Mesenchymal stem cell (in vitro differentiated cells and primary cell): ENCODE results near the gene IFNLR1.

ENCODE experiments used
- DNase-seq: peaks from one replicate; pipeline ENCODE4 v3.0.0-alpha.2; 2013
- H2AFZ ChIP-seq: one replicate; pipeline ENCODE4 v1.6.1; 2013; ENCODE audit warnings: low read depth, mild to moderate bottlenecking, control low read depth, inconsistent platforms, low read length, moderate library complexity
- H2AK5ac ChIP-seq: 2 replicates; pipeline ENCODE4 v1.6.1; 2013; ENCODE audit warnings: low read length, moderate library complexity, mild to moderate bottlenecking, inconsistent platforms; ENCODE audit not compliant: severe bottlenecking
- H2BK120ac ChIP-seq: one replicate; pipeline ENCODE4 v1.6.1; 2013; ENCODE audit warnings: low read depth, mild to moderate bottlenecking, inconsistent platforms, low read length, moderate library complexity
- H2BK12ac ChIP-seq, 2 experiments: one replicate each; pipeline ENCODE4 v1.6.1; 2013; ENCODE audit warnings: inconsistent platforms in 2 of 2, low read length in 2 of 2, mild to moderate bottlenecking in 2 of 2, moderate library complexity in 2 of 2, control low read depth in 1 of 2
- H2BK15ac ChIP-seq: one replicate; pipeline ENCODE4 v1.6.1; 2013; ENCODE audit warnings: mild to moderate bottlenecking, low read depth, inconsistent platforms; ENCODE audit not compliant: poor library complexity, severe bottlenecking
- H2BK5ac ChIP-seq: 2 replicates; pipeline ENCODE4 v1.6.1; 2013; ENCODE audit warnings: low read depth, mild to moderate bottlenecking, low read length, control low read depth, inconsistent platforms; ENCODE audit not compliant: poor library complexity, severe bottlenecking
- H3K14ac ChIP-seq, 2 experiments: one replicate each; pipeline ENCODE4 v1.6.1; 2013; ENCODE audit warnings: inconsistent platforms in 2 of 2, low read length in 2 of 2, control low read depth in 1 of 2, mild to moderate bottlenecking in 1 of 2, moderate library complexity in 1 of 2
- H3K18ac ChIP-seq, 2 experiments: one replicate each; pipeline ENCODE4 v1.6.1; 2013; ENCODE audit warnings: inconsistent platforms in 2 of 2, low read length in 2 of 2, control low read depth in 1 of 2, low read depth in 1 of 2, mild to moderate bottlenecking in 1 of 2
- H3K23ac ChIP-seq, 2 experiments: one replicate each; pipeline ENCODE4 v1.6.1; 2013; ENCODE audit warnings: inconsistent platforms in 2 of 2, low read length in 2 of 2, mild to moderate bottlenecking in 2 of 2, moderate library complexity in 2 of 2, control low read depth in 1 of 2
- H3K27ac ChIP-seq: 2 replicates; pipeline ENCODE4 v1.5.1; 2013; ENCODE audit warnings: mild to moderate bottlenecking, moderate library complexity, low read length, control low read depth, inconsistent platforms; ENCODE audit not compliant: poor library complexity, severe bottlenecking
- H3K27me3 ChIP-seq, 2 experiments: 2 replicates each; pipeline versions ENCODE4 v1.6.1 to v1.7.0; 2013; ENCODE audit warnings: low read length in 2 of 2, mild to moderate bottlenecking in 2 of 2, moderate library complexity in 2 of 2, control low read depth in 1 of 2, inconsistent platforms in 1 of 2; ENCODE audit not compliant: control insufficient read depth in 1 of 2, insufficient read depth in 1 of 2
- H3K36me3 ChIP-seq, 2 experiments: 2 replicates each; pipeline versions ENCODE4 v1.6.1 to v1.7.0; 2013; ENCODE audit warnings: low read length in 2 of 2, control low read depth in 1 of 2, inconsistent platforms in 1 of 2, low read depth in 1 of 2, mild to moderate bottlenecking in 1 of 2; ENCODE audit not compliant: insufficient read depth in 2 of 2, control insufficient read depth in 1 of 2
- H3K4ac ChIP-seq, 2 experiments: one replicate each; pipeline ENCODE4 v1.6.1; 2013; ENCODE audit warnings: inconsistent platforms in 2 of 2, low read length in 2 of 2, mild to moderate bottlenecking in 2 of 2, moderate library complexity in 2 of 2, control low read depth in 1 of 2, low read depth in 1 of 2
- H3K4me1 ChIP-seq: 2 replicates; pipeline ENCODE4 v1.6.1; 2013; ENCODE audit warnings: low read depth, low read length, control low read depth; ENCODE audit not compliant: control insufficient read depth, insufficient read depth
- H3K4me2 ChIP-seq: 2 replicates; pipeline ENCODE4 v1.6.1; 2013; ENCODE audit warnings: low read length, mild to moderate bottlenecking, inconsistent platforms; ENCODE audit not compliant: poor library complexity, severe bottlenecking
- H3K4me3 ChIP-seq, 2 experiments: 2 replicates each; pipeline versions ENCODE4 v1.5.1 to v1.7.0; 2013; ENCODE audit warnings: low read length in 2 of 2, mild to moderate bottlenecking in 2 of 2, control low read depth in 1 of 2, low read depth in 1 of 2; ENCODE audit not compliant: insufficient read depth in 1 of 2
- H3K79me1 ChIP-seq: replicated peaks from 2 replicates; pipeline ENCODE4 v1.6.1; 2013; ENCODE audit warnings: mild to moderate bottlenecking, control low read depth, low read length, inconsistent platforms; ENCODE audit not compliant: poor library complexity, severe bottlenecking
- H3K9ac ChIP-seq: 2 replicates; pipeline ENCODE4 v1.7.0; 2013; ENCODE audit warnings: mild to moderate bottlenecking, low read length, moderate library complexity
- H3K9me3 ChIP-seq: 2 replicates; pipeline ENCODE4 v1.7.0; 2013; ENCODE audit warnings: mild to moderate bottlenecking, low read length; ENCODE audit not compliant: control insufficient read depth
- H4K8ac ChIP-seq: one replicate; pipeline ENCODE4 v1.6.1; 2013; ENCODE audit warnings: inconsistent platforms, mild to moderate bottlenecking, low read length, moderate library complexity
- H4K91ac ChIP-seq: one replicate; pipeline ENCODE4 v1.6.1; 2013; ENCODE audit warnings: mild to moderate bottlenecking, low read length, inconsistent platforms
- WGBS: methylation state at CpG from one replicate; pipeline ENCODE4 v1.1.7; 2013; ENCODE audit warnings: mixed read lengths; 5-methylcytosine and 5-hydroxymethylcytosine counted together

The IFNLR1 gene

DNA sequence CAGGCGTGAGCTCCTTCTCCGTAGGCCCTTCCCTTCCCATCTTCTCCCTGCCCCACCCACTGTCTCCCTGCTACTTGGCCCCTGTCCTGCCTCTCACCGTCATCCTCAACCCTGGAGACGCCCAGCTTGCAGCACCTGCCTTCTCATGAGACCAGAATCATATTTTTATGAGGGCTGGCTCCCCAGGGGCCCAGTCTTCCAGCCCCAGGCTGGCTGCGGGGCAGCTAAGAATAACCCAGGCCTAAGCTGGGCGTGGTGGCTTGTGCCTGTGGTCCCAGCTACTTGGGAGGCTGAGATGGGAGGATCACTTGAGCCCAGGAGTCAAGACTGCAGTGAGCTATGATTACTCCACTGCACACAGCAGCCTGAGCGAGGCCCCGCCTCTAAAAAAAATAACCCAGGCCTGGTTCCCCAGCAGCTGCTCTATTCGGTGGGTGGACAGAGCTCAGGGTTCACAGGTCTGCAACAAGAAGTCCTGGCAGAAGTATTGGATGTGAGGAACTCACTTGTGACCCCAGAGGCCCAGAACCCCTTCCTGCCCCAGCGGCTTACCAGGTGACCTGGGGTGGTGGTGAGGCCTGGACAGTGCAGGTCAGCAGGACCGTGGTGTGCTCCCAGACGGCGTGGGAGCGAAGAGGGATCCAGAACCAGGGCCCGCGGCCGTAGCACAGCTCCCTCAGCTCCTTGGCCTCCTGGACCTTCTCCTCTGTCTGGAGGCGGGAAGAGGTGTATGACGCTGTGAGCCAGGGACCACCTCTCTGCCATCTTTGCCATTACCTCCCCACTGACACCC, 81.5 kb downstream of the IFNLR1 start:
- Histone ChIP-seq H3K79me1 (no peaks in the 10 kb centered on the region), H3K4me1 (peaks cover 36% of the 10 kb centered on the region), H3K23ac (no peak overlapping the region), H3K36me3 (no peaks in the 10 kb centered on the region), H2BK12ac (peak overlapping the region in 1 of 2 experiments; percentile 15), H2BK120ac (no peak overlapping the region), H3K9me3 (no peaks in the 10 kb centered on the region), H3K18ac (no peak overlapping the region), H2BK5ac (no peak overlapping the region), H2AFZ (no peak overlapping the region), H2BK15ac (no peak overlapping the region), H3K4ac (no peak overlapping the region), H3K9ac (no peak overlapping the region), H4K8ac (no peak overlapping the region), H3K14ac (peak overlapping the region in 1 of 2 experiments; percentile 44), H3K4me3 (no peak overlapping the region), H3K27ac (no peak overlapping the region), H3K4me2 (no peak overlapping the region), H3K27me3 (no peaks in the 10 kb centered on the region), H4K91ac (no peak overlapping the region), H2AK5ac (no peak overlapping the region)
- DNase-seq, result no peak
- WGBS, result 88% methylated on average over 16 of the region's 19 CpGs

GRCh38 chr1:24104854-24105253, 82.2 kb downstream of the IFNLR1 start:
- H4K91ac ChIP-seq, result no peak overlapping the region
- no peak overlapping the region for H2AFZ ChIP-seq
- no peak for DNase-seq
- no peak overlapping the region for H3K27ac ChIP-seq
- H3K4me1 ChIP-seq, result peaks cover 36% of the 10 kb centered on the region
- H4K8ac ChIP-seq, result no peak overlapping the region
- no peak overlapping the region for H3K23ac ChIP-seq
- WGBS, result 81% methylated on average over 7 of the region's 7 CpGs
- H3K9ac ChIP-seq, result no peak overlapping the region
- H3K14ac ChIP-seq, result no peak overlapping the region
- H3K36me3 ChIP-seq, result no peaks in the 10 kb centered on the region
- H3K4me2 ChIP-seq, result no peak overlapping the region
- H3K4ac ChIP-seq, result no peak overlapping the region
- H3K27me3 ChIP-seq, result no peaks in the 10 kb centered on the region
- peak overlapping the region in 1 of 2 experiments; percentile 15 for H2BK12ac ChIP-seq
- no peak overlapping the region for H3K18ac ChIP-seq
- no peaks in the 10 kb centered on the region for H3K9me3 ChIP-seq
- no peak overlapping the region for H2BK120ac ChIP-seq
- no peak overlapping the region for H3K4me3 ChIP-seq
- no peak overlapping the region for H2AK5ac ChIP-seq
- no peak overlapping the region for H2BK15ac ChIP-seq
- no peak overlapping the region for H2BK5ac ChIP-seq
- no peaks in the 10 kb centered on the region for H3K79me1 ChIP-seq
